ENCODE results near the gene NUP210L. TPM values are rescaled to one million over a fixed set of nuclear protein-coding genes. Genes with fewer than 3 reads are reported as not detected.
"Not testable (repeated sequence)": the region's sequence is repeated elsewhere in the genome, so short reads cannot be mapped to it uniquely, and the experiment has no call there.

Gene NUP210L
- total RNA-seq, 1 donor from 2014 or later = 0.21 TPM

GRCh38 chr1:153991806-153992205 lies 163.1 kb downstream of the NUP210L start:
- no peak for DNase-seq

GRCh38 chr1:153991151-153991630 lies 163.7 kb downstream of the NUP210L start:
- no peak for DNase-seq

- DNase-seq = peak; percentile 99
Measured at GRCh38 chr1:153990468-153991150, 164.3 kb downstream of the NUP210L start, which contains the start of gene RPS27. Gene RPS27, plus strand, starts transcription at chr1:153990762. Its CDS starts 35 bp downstream, at chr1:153990797.

GRCh38 chr1:153987621-153988020 lies 167.3 kb downstream of the NUP210L start:
- no peak for DNase-seq

GRCh38 chr1:153985941-153986761 lies 168.7 kb downstream of the NUP210L start, which contains the start of gene RAB13:
Gene RAB13, minus strand, starts transcription at chr1:153986339. Its CDS starts 103 bp downstream, at chr1:153986236.
- DNase-seq = peak; percentile 93

- DNase-seq = peak; percentile 36
Measured at GRCh38 chr1:153985341-153985912, 169.4 kb downstream of the NUP210L start.

- DNase-seq = no peak
Measured at GRCh38 chr1:153984123-153984894, 170.6 kb downstream of the NUP210L start.

GRCh38 chr1:153981735-153982134 lies 173.1 kb downstream of the NUP210L start:
- DNase-seq = not testable (repeated sequence)

GRCh38 chr1:153979091-153979490 lies 175.8 kb downstream of the NUP210L start:
- DNase-seq = not testable (repeated sequence)

- no peak for DNase-seq
Measured at GRCh38 chr1:153978274-153978909, 176.5 kb downstream of the NUP210L start.

- DNase-seq = peak; percentile 94
Measured at GRCh38 chr1:153977250-153978240, 177.3 kb downstream of the NUP210L start, which contains the start of gene JTB. Gene JTB, minus strand, starts transcription at chr1:153977674. Its CDS starts 422 bp downstream, at chr1:153977252.

- no peak for DNase-seq
Measured at GRCh38 chr1:153976819-153977249, 178.0 kb downstream of the NUP210L start.

- no peak for DNase-seq
Measured at GRCh38 chr1:153973525-153973924, 181.3 kb downstream of the NUP210L start.

GRCh38 chr1:153973071-153973470 lies 181.8 kb downstream of the NUP210L start:
- DNase-seq = no peak

GRCh38 chr1:153970346-153970745 lies 184.5 kb downstream of the NUP210L start:
- no peak for DNase-seq

- DNase-seq = no peak
Measured at GRCh38 chr1:153968972-153969371, 185.9 kb downstream of the NUP210L start.

- DNase-seq = peak; percentile 22
Measured at GRCh38 chr1:153968408-153968807, 186.5 kb downstream of the NUP210L start.

- no peak for DNase-seq
Measured at GRCh38 chr1:153968000-153968363, 186.9 kb downstream of the NUP210L start.

GRCh38 chr1:153967107-153967999 lies 187.5 kb downstream of the NUP210L start, which contains the start of gene CREB3L4:
Gene CREB3L4, plus strand, starts transcription at chr1:153967902. Its CDS starts 624 bp downstream, at chr1:153968526.
- peak; percentile 99 for DNase-seq

Measured in tongue (tissue), 2 donors.